Lung microvascular endothelial cell (primary cell): ENCODE results near the gene RBM17. TPM values are rescaled to one million over a fixed set of nuclear protein-coding genes. Genes with fewer than 3 reads are reported as not detected.
"Not testable (repeated sequence)": the region's sequence is repeated elsewhere in the genome, so short reads cannot be mapped to it uniquely, and the experiment has no call there.

Experiments used
- DNase-seq, 2 donors: peaks; one replicate each; pipeline versions ENCODE4 v3.0.0 to v3.0.0-alpha.2; 2010; ENCODE audit warnings: low read depth in 2 of 2
- total RNA-seq: library from RNA; depleted of rRNA; stranded (reverse); fragments of >200 nt; gene quantifications from 2 replicates; pipeline ENCODE4 v1.2.1, GENCODE V29; 2014

The RBM17 gene
- total RNA-seq, 1 donor from 2014 or later, result 33.9 TPM

DNA sequence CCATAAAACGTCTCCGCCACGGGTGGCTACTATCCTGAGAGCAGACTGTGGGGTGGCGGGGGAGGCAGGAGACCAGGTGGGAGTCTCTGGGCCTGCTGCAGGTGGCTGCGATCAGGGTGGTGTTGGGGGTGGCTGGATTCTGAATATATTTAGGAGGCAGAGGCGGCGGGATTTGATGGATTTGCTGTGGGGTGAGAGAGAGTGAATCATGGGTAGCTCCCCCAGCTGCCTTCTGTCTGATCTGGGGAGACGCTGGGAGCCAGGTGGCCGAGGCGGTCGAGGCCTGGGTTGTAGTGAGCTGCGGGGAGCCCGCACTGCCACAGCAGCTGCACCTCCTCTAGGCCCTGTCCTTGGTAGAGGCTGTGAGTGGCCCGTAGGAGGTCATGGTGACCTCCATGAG is 65.7 kb downstream of the RBM17 start:
- DNase-seq, result no peak

- no peak for DNase-seq
Measured at GRCh38 chr10:6158276-6158675, 69.4 kb downstream of the RBM17 start.

DNA sequence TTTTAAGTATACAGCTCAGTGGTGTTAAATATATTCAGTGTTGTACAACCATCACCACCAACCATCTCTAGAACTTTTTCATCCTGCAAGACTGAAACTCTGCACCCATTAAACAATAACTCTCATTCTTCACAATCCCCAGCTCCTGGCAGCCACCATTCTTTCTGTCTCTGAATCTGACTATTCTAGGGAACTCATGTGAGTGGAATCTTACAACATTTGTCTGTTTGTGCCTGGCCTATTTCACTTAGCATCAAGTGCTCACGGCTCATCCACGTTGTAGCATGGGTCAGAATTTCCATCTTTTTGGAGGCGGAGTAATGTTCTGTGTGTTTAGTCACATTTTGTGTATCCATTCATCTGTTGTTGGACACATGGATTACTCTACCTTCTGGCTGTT is 73.1 kb downstream of the RBM17 start:
- peak in 1 of 2 donors; percentile 43 for DNase-seq

DNA sequence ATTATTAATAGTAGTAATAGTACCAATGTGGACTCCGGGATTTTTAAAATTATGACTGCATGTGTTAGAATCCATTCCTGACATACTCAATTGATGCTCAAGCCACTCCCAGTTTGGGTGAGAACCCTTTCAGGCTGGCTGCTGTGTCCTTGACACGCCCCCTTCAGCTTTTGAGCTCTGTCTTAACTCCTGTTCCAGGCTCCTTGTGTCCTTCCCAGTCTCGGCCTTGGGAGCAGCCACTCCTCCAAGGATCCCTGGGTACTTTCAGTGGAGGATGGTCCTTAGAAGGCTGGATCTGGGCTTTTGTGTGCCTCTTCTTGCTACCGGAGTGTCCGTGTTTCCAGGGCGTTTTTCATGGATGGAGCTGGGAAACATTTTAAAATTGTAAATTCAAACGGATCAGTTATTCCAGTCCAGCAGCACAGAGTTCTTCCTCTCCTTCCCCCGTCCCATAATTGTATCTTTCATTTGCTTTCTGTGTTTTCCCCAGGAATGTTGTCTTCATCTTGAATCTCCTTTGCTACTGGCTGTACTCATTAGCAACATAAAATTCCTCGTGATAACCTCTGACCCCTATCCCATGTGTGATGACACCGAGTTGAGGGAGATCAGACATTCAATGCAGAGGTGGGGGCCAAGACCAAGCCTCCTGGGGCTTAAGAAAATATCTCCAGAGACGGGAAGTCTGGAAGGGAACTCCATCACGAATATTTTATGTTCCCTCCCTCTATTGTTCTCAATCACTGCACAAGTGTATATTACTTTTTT is 73.9 kb downstream of the RBM17 start:
- no peak for DNase-seq

GRCh38 chr10:6163364-6164270 is 74.8 kb downstream of the RBM17 start:
- peak; percentile 91 to 94 for DNase-seq

GRCh38 chr10:6164271-6165095 is 75.6 kb downstream of the RBM17 start:
- no peak for DNase-seq

DNA sequence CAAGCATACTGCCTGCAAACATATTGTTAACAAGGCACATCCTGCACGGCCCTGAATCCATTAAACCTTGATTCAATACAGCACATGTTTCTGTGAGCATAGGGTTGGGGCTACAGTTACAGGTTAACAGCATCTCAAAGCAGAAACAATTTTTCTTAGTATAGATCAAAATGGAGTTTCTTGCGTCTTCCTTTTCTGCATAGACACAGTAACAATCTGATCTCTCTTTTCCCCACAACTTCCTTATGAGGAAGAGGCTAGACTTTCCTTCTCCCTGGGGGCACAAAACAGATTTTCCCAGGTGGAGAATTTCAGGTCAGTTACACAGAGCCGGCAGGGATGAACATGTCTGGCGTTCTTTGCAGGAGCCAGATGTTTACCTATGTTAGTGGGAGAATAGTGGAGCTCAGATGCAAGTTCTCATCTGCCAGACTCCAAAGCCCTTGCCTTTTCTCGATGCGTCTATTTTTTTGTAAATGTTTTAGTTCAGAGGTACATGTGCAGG is 76.4 kb downstream of the RBM17 start:
- no peak for DNase-seq

DNA sequence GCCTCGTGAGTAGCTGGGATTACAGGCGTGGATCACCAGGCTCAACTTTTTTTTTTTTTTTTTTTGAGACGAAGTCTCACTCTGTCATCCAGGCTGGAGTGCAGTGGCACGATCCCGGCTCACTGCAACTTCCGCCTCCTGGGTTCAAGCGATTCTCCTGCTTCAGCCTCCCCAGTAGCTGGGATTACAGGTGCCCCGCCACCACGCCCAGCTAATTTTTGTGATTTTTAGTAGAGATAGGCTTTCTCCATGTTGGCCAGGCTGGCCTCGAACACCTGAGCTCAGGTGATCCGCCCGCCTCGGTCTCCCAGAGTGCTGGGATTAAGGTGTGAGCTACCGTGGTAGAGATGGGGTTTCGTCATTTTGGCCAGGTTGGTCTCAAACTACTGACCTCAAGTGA is 77.1 kb downstream of the RBM17 start:
- not testable (repeated sequence) for DNase-seq

Other genes with a start within 250 kb of the RBM17 start
- gene ANKRD16, start 199.1 kb upstream of the RBM17 start, total RNA-seq, result 3.5 and 6.5 TPM in 2 replicates
- 62.5 and 92.5 TPM in 2 replicates for gene FBH1, start 198.8 kb upstream of the RBM17 start, total RNA-seq
- gene IL15RA, start 111.5 kb upstream of the RBM17 start, total RNA-seq, result 8.5 and 12.3 TPM in 2 replicates
- gene IL2RA, start 26.7 kb upstream of the RBM17 start, total RNA-seq, result not detected in 2 replicates
- gene PFKFB3, start 113.9 kb downstream of the RBM17 start, total RNA-seq, result 12.9 and 21.0 TPM in 2 replicates